Loucy (cell line): ENCODE measurements around the gene KDM4B.

ENCODE experiments used
- H2AFZ ChIP-seq: fragments of 200-600 bp; sonication (generic); 2 replicates; pipeline ENCODE4 v1.6.0; 2016; ENCODE audit warnings: antibody characterized with exemption, mild to moderate bottlenecking, low read length, moderate library complexity
- H3F3A ChIP-seq: fragments of 200-600 bp; 2 replicates; pipeline ENCODE4 v1.6.0; 2016; ENCODE audit warnings: antibody characterized with exemption, low read depth, mild to moderate bottlenecking
- H3K27me3 ChIP-seq: fragments of 200-600 bp; sonication (generic); 2 replicates; pipeline ENCODE4 v1.6.1; 2014; ENCODE audit warnings: low read length, mild to moderate bottlenecking; ENCODE audit not compliant: insufficient read depth, poor library complexity, severe bottlenecking
- H3K36me3 ChIP-seq: fragments of 200-600 bp; sonication (generic); 2 replicates; pipeline ENCODE4 v1.6.1; 2016; ENCODE audit warnings: low read length; ENCODE audit not compliant: insufficient read depth
- H3K4me1 ChIP-seq: fragments of 200-600 bp; sonication (generic); 2 replicates; pipeline ENCODE4 v1.5.1; 2014; ENCODE audit warnings: low read length, mild to moderate bottlenecking; ENCODE audit not compliant: insufficient read depth, poor library complexity, severe bottlenecking
- H3K4me2 ChIP-seq: fragments of 200-600 bp; sonication (generic); 2 replicates; pipeline ENCODE4 v1.6.0; 2014; ENCODE audit warnings: antibody characterized with exemption, low read length, low read depth, mild to moderate bottlenecking; ENCODE audit not compliant: poor library complexity, severe bottlenecking
- H3K4me3 ChIP-seq: fragments of 200-600 bp; sonication (generic); 2 replicates; pipeline ENCODE4 v1.5.1; 2014; ENCODE audit warnings: low read length, mild to moderate bottlenecking, mixed read lengths; ENCODE audit not compliant: poor library complexity, severe bottlenecking
- H3K79me2 ChIP-seq: fragments of 200-600 bp; sonication (generic); 2 replicates; pipeline ENCODE4 v1.6.1; 2014; ENCODE audit warnings: low read length; ENCODE audit not compliant: insufficient read depth
- H3K9ac ChIP-seq: fragments of 200-600 bp; sonication (generic); 2 replicates; pipeline ENCODE4 v1.6.0; 2014; ENCODE audit warnings: mild to moderate bottlenecking, low read depth, low read length, moderate library complexity; ENCODE audit not compliant: poor library complexity, severe bottlenecking
- H3K9me2 ChIP-seq: fragments of 200-600 bp; sonication (generic); replicated peaks from 2 replicates; pipeline ENCODE4 v1.6.1; 2016; ENCODE audit warnings: low read depth, low read length, mixed read lengths
- H3K9me3 ChIP-seq: fragments of 200-600 bp; sonication (generic); 2 replicates; pipeline ENCODE4 v1.6.1; 2014; ENCODE audit warnings: mild to moderate bottlenecking, antibody characterized with exemption, low read length, low read depth; ENCODE audit not compliant: insufficient read depth
- H4K20me1 ChIP-seq: fragments of 200-600 bp; sonication (generic); 2 replicates; pipeline ENCODE4 v1.6.0; 2014; ENCODE audit warnings: antibody characterized with exemption, low read length, mild to moderate bottlenecking; ENCODE audit not compliant: insufficient read depth, poor library complexity, severe bottlenecking
- EZH2phosphoT487 ChIP-seq: fragments of 200-600 bp; IDR thresholded peaks from 2 replicates; pipeline ENCODE4 v1.6.1; 2018; ENCODE audit warnings: antibody characterized with exemption, mild to moderate bottlenecking, moderate library complexity, borderline replicate concordance
- TF ChIP-seq, protein P1 (sequence below): fragments of 200-600 bp; sonication (generic); conservative IDR thresholded peaks from 2 replicates; pipeline ENCODE4 v1.5.1; 2014; ENCODE audit warnings: mild to moderate bottlenecking, antibody characterized with exemption, low read length

KDM4B gene

DNA sequence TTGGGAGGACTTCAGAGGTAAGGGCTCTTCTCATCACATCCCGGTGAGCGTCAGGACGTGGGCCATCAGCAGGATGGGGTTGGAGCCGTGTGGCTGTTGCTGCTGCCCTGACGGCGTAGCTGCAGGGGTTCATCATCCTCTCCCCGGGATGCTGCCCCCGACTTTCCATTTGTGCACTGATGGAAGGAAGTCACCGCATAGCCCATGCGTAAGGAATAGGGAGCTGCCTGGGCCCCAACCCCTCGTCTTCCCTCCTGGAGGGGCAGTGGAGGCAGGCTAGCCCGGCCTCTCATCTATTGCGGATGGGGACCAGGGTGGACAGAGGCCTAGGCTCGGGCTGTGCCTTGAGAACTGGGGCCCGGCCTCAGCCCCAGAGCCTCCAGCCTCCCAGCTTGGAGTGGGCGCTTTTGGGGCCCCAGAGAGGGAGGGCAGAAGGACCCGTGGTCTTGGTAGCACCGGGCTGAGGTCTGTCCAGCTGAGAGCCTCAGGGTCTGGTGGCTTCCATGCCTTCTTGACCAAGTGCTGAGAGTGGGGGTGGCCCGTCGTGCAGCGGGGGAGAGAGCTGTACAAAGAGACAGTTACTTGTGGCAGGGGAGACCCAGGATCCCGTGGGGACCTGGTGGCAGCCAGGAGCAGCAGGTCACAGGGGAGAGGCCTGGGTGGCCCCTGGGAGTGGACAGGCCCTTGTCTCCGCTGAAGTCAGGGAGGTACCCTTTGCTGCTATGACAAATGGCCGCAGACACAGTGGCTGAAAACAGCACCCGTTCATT lies 44.0 kb downstream of the KDM4B start:
- Histone ChIP-seq H3K4me2 (no peak overlapping the region), H3F3A (no peaks in the 10 kb centered on the region), H2AFZ (no peak overlapping the region), H3K4me1 (no peaks in the 10 kb centered on the region), H3K27me3 (no peaks in the 10 kb centered on the region), H3K36me3 (peaks cover 42% of the 10 kb centered on the region; the same call in 1 of the 2 replicates), H4K20me1 (peaks cover 48% of the 10 kb centered on the region), H3K9me2 (no peaks in the 10 kb centered on the region), H3K9me3 (no peaks in the 10 kb centered on the region), H3K4me3 (no peak overlapping the region), H3K9ac (no peak overlapping the region), H3K79me2 (peaks cover 82% of the 10 kb centered on the region; the same call in 1 of the 2 replicates)
- TF ChIP-seq EZH2phosphoT487 = no peak
- TF ChIP-seq, protein P1, sequence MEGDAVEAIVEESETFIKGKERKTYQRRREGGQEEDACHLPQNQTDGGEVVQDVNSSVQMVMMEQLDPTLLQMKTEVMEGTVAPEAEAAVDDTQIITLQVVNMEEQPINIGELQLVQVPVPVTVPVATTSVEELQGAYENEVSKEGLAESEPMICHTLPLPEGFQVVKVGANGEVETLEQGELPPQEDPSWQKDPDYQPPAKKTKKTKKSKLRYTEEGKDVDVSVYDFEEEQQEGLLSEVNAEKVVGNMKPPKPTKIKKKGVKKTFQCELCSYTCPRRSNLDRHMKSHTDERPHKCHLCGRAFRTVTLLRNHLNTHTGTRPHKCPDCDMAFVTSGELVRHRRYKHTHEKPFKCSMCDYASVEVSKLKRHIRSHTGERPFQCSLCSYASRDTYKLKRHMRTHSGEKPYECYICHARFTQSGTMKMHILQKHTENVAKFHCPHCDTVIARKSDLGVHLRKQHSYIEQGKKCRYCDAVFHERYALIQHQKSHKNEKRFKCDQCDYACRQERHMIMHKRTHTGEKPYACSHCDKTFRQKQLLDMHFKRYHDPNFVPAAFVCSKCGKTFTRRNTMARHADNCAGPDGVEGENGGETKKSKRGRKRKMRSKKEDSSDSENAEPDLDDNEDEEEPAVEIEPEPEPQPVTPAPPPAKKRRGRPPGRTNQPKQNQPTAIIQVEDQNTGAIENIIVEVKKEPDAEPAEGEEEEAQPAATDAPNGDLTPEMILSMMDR = no peak

DNA sequence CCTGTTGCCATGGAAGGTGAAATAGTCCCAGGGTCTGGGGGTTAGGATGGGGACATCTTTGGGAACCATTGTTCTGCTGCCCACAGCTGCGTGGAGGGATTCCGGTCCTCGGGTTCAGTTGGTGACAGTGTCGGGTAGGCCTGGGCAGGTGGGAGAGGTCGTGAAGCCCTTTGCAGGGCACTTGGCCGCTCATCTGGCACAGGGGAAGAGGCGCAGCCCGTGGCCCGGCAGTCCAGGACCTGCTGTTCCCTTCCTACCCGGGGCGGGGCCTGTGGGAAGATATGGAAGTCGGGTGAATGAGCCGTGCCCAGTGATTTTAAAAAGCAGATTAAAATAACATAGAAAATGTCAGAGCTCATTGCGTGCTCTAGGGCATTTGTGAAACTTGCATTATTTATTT lies 44.8 kb downstream of the KDM4B start:
- no peak overlapping the region for H3K4me3 ChIP-seq
- H3K36me3 ChIP-seq = peaks cover 46% of the 10 kb centered on the region; the same call in 1 of the 2 replicates
- H3K4me1 ChIP-seq = no peaks in the 10 kb centered on the region
- TF ChIP-seq, protein P1 = no peak
- no peak for TF ChIP-seq EZH2phosphoT487
- no peak overlapping the region for H3K4me2 ChIP-seq
- no peaks in the 10 kb centered on the region for H3F3A ChIP-seq
- H3K27me3 ChIP-seq = no peaks in the 10 kb centered on the region
- no peaks in the 10 kb centered on the region for H3K9me2 ChIP-seq
- no peak overlapping the region for H3K9ac ChIP-seq
- no peak overlapping the region for H2AFZ ChIP-seq
- no peaks in the 10 kb centered on the region for H3K9me3 ChIP-seq
- peaks cover 52% of the 10 kb centered on the region for H4K20me1 ChIP-seq
- H3K79me2 ChIP-seq = peaks cover 77% of the 10 kb centered on the region; the same call in 1 of the 2 replicates

DNA sequence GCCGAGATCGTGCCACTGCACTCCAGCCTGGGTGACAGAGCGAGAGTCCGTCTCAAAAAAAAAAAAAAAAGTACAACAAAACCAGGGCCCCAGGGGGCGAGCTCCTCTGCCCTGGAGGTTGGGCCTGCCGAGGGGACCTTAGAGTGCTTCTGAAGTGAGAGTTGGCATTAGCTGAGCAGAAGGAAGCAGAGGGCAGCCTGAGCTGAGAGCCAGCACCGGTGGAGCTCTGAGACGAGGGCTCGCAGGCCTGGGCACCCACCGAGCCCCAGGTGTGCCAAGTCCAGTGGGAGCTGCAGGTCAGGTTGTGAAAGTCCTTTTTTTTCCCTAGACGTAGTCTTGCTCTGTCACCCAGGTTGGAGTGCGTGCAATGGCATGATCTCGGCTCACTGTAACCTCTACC lies 46.0 kb downstream of the KDM4B start:
- H3K9me2 ChIP-seq = no peaks in the 10 kb centered on the region
- peaks cover 52% of the 10 kb centered on the region for H4K20me1 ChIP-seq

More for the DNA sequence above, 46.0 kb downstream of the KDM4B start:
- H3K4me1 ChIP-seq = no peaks in the 10 kb centered on the region
- no peaks in the 10 kb centered on the region for H3F3A ChIP-seq
- H3K9ac ChIP-seq = no peak overlapping the region
- H3K27me3 ChIP-seq = no peaks in the 10 kb centered on the region
- H3K79me2 ChIP-seq = peaks cover 77% of the 10 kb centered on the region; the same call in 1 of the 2 replicates
- no peak overlapping the region for H3K4me2 ChIP-seq
- TF ChIP-seq EZH2phosphoT487 = no peak
- TF ChIP-seq, protein P1 = no peak
- H2AFZ ChIP-seq = no peak overlapping the region
- no peak overlapping the region for H3K4me3 ChIP-seq
- no peaks in the 10 kb centered on the region for H3K9me3 ChIP-seq
- peaks cover 53% of the 10 kb centered on the region; the same call in 1 of the 2 replicates for H3K36me3 ChIP-seq
